ENCODE measurements around the gene SORCS2.

Gene SORCS2

GRCh38 chr4:7762376-7763030 is 570.2 kb downstream of the SORCS2 start:
- no peak for DNase-seq

- no peak for DNase-seq
Observed at GRCh38 chr4:7763106-7763505, 570.8 kb downstream of the SORCS2 start.

- no peak for DNase-seq
Observed at GRCh38 chr4:7763788-7764187, 571.5 kb downstream of the SORCS2 start.

GRCh38 chr4:7764466-7764865 is 572.1 kb downstream of the SORCS2 start:
- no peak for DNase-seq

- DNase-seq, result no peak
Observed at GRCh38 chr4:7765666-7766065, 573.3 kb downstream of the SORCS2 start.

- no peak for DNase-seq
Observed at GRCh38 chr4:7766086-7766485, 573.7 kb downstream of the SORCS2 start.

- no peak for DNase-seq
Observed at GRCh38 chr4:7766661-7767345, 574.5 kb downstream of the SORCS2 start.

- DNase-seq, result no peak
Observed at GRCh38 chr4:7767526-7767925, 575.2 kb downstream of the SORCS2 start.

- no peak for DNase-seq
Observed at GRCh38 chr4:7767966-7768365, 575.6 kb downstream of the SORCS2 start.

- no peak for DNase-seq
Observed at GRCh38 chr4:7768736-7769135, 576.4 kb downstream of the SORCS2 start.

GRCh38 chr4:7769396-7770223 is 577.3 kb downstream of the SORCS2 start:
- no peak for DNase-seq

- no peak for DNase-seq
Observed at GRCh38 chr4:7770224-7771050, 578.1 kb downstream of the SORCS2 start.

- no peak for DNase-seq
Observed at GRCh38 chr4:7771056-7771455, 578.7 kb downstream of the SORCS2 start.

- no peak for DNase-seq
Observed at GRCh38 chr4:7771541-7772507, 579.5 kb downstream of the SORCS2 start.

- DNase-seq, result no peak
Observed at GRCh38 chr4:7772711-7773385, 580.5 kb downstream of the SORCS2 start.

- DNase-seq, result no peak
Observed at GRCh38 chr4:7773401-7774180, 581.3 kb downstream of the SORCS2 start.

- no peak for DNase-seq
Observed at GRCh38 chr4:7774301-7775294, 582.3 kb downstream of the SORCS2 start.

GRCh38 chr4:7775396-7775795 is 583.1 kb downstream of the SORCS2 start:
- no peak for DNase-seq
